DOHH2 (cell line): ENCODE results near the gene DBT.

Experiments used
- H3F3A ChIP-seq: fragments of 200-600 bp; sonication (generic), shearing (Covaris generic); 2 replicates; pipeline ENCODE4 v1.6.0; 2016; ENCODE audit warnings: antibody characterized with exemption, mild to moderate bottlenecking; ENCODE audit not compliant: control insufficient read depth, insufficient read depth
- H3K27ac ChIP-seq: fragments of 200-600 bp; sonication (generic); 2 replicates; pipeline ENCODE4 v1.5.1; 2014; ENCODE audit warnings: low read depth, mild to moderate bottlenecking, low read length, moderate library complexity
- H3K27me3 ChIP-seq: fragments of 200-600 bp; sonication (generic); 2 replicates; pipeline ENCODE4 v1.6.1; 2014; ENCODE audit warnings: mild to moderate bottlenecking, low read length, mixed read lengths; ENCODE audit not compliant: control insufficient read depth
- H3K36me3 ChIP-seq: fragments of 200-600 bp; sonication (generic); 2 replicates; pipeline ENCODE4 v1.6.1; 2014; ENCODE audit warnings: mild to moderate bottlenecking, low read length, moderate library complexity, mixed read lengths; ENCODE audit not compliant: control insufficient read depth
- H3K4me1 ChIP-seq: fragments of 200-600 bp; sonication (generic); 2 replicates; pipeline ENCODE4 v1.6.1; 2014; ENCODE audit warnings: mild to moderate bottlenecking, low read length, mixed read lengths; ENCODE audit not compliant: control insufficient read depth
- H3K4me2 ChIP-seq: fragments of 200-600 bp; sonication (generic); 2 replicates; pipeline ENCODE4 v1.6.0; 2014; ENCODE audit warnings: mild to moderate bottlenecking, low read length, moderate library complexity
- H3K4me3 ChIP-seq: fragments of 200-600 bp; sonication (generic); 2 replicates; pipeline ENCODE4 v1.5.1; 2014; ENCODE audit warnings: mild to moderate bottlenecking, low read length, mixed read lengths
- H3K79me2 ChIP-seq: fragments of 200-600 bp; sonication (generic); 2 replicates; pipeline ENCODE4 v1.6.1; 2014; ENCODE audit warnings: mild to moderate bottlenecking, low read length, mixed read lengths; ENCODE audit not compliant: control insufficient read depth
- H3K9me2 ChIP-seq: fragments of 200-600 bp; sonication (generic); replicated peaks from 2 replicates; pipeline ENCODE4 v1.6.1; 2014; ENCODE audit warnings: mild to moderate bottlenecking, low read length, mixed read lengths; ENCODE audit not compliant: control insufficient read depth
- H3K9me3 ChIP-seq: fragments of 200-600 bp; sonication (generic); 2 replicates; pipeline ENCODE4 v1.6.1; 2014; ENCODE audit warnings: antibody characterized with exemption, low read length, mixed read lengths; ENCODE audit not compliant: control insufficient read depth, insufficient read depth
- H4K20me1 ChIP-seq: fragments of 200-600 bp; sonication (generic); 2 replicates; pipeline ENCODE4 v1.6.0; 2014; ENCODE audit warnings: low read depth, mild to moderate bottlenecking, antibody characterized with exemption, low read length, moderate library complexity; ENCODE audit not compliant: control insufficient read depth, insufficient read depth
- EZH2phosphoT487 ChIP-seq: fragments of 200-600 bp; sonication (generic); IDR thresholded peaks from 2 replicates; pipeline ENCODE4 v1.6.1; 2017; ENCODE audit warnings: borderline replicate concordance, mild to moderate bottlenecking, antibody characterized with exemption, low read length, moderate library complexity, mixed read lengths
- TF ChIP-seq, protein P1 (sequence below): fragments of 200-600 bp; sonication (generic); IDR thresholded peaks from one replicate; pipeline ENCODE4 v1.5.1; 2014; ENCODE audit warnings: antibody characterized with exemption, mild to moderate bottlenecking, low read depth, low read length; ENCODE audit not compliant: poor library complexity, severe bottlenecking

DBT gene

DNA sequence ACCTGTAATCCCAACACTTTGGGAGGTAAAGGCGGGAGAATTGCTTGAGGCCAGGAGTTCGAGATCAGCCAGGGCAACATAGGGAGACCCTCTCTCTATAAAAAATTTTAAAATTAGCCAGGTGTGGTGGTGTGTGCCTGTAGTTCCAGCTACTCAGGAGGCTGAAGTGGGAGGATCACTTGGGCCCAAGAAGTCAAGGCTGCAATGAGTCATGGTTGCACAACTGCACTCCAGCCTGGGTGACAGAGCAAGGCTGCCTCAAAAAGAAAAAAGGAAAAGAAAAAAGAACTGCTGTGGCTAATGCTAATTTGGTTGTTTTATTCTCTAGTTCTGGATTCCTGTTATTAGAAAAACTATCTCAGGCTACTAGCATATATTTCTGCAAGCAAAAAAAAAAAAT lies 29.8 kb downstream of the DBT start:
- H3K27ac ChIP-seq: no peak overlapping the region
- no peak overlapping the region for H3K4me2 ChIP-seq
- H3K9me2 ChIP-seq: no peaks in the 10 kb centered on the region
- H4K20me1 ChIP-seq: no peaks in the 10 kb centered on the region
- no peak overlapping the region for H3K4me3 ChIP-seq
- no peaks in the 10 kb centered on the region for H3F3A ChIP-seq
- peaks cover 19% of the 10 kb centered on the region for H3K36me3 ChIP-seq
- no peaks in the 10 kb centered on the region for H3K79me2 ChIP-seq
- no peaks in the 10 kb centered on the region for H3K9me3 ChIP-seq
- no peak for TF ChIP-seq EZH2phosphoT487
- TF ChIP-seq, protein P1, sequence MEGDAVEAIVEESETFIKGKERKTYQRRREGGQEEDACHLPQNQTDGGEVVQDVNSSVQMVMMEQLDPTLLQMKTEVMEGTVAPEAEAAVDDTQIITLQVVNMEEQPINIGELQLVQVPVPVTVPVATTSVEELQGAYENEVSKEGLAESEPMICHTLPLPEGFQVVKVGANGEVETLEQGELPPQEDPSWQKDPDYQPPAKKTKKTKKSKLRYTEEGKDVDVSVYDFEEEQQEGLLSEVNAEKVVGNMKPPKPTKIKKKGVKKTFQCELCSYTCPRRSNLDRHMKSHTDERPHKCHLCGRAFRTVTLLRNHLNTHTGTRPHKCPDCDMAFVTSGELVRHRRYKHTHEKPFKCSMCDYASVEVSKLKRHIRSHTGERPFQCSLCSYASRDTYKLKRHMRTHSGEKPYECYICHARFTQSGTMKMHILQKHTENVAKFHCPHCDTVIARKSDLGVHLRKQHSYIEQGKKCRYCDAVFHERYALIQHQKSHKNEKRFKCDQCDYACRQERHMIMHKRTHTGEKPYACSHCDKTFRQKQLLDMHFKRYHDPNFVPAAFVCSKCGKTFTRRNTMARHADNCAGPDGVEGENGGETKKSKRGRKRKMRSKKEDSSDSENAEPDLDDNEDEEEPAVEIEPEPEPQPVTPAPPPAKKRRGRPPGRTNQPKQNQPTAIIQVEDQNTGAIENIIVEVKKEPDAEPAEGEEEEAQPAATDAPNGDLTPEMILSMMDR: no peak
- H3K27me3 ChIP-seq: no peaks in the 10 kb centered on the region
- no peaks in the 10 kb centered on the region for H3K4me1 ChIP-seq

GRCh38 chr1:100219457-100219856 lies 30.2 kb downstream of the DBT start:
- Histone ChIP-seq H3K4me3 (no peak overlapping the region), H3K9me2 (no peaks in the 10 kb centered on the region), H3F3A (no peaks in the 10 kb centered on the region), H3K36me3 (peaks cover 23% of the 10 kb centered on the region), H3K4me2 (no peak overlapping the region), H3K79me2 (no peaks in the 10 kb centered on the region), H3K4me1 (no peaks in the 10 kb centered on the region), H3K9me3 (no peaks in the 10 kb centered on the region), H3K27ac (no peak overlapping the region), H3K27me3 (no peaks in the 10 kb centered on the region), H4K20me1 (no peaks in the 10 kb centered on the region)
- TF ChIP-seq, protein P1: no peak
- TF ChIP-seq EZH2phosphoT487: no peak

GRCh38 chr1:100217834-100218233 lies 31.8 kb downstream of the DBT start:
- Histone ChIP-seq H3K4me1 (no peaks in the 10 kb centered on the region), H3K79me2 (no peaks in the 10 kb centered on the region), H4K20me1 (no peaks in the 10 kb centered on the region), H3K27ac (no peak overlapping the region), H3K4me3 (no peak overlapping the region), H3K9me2 (no peaks in the 10 kb centered on the region), H3F3A (no peaks in the 10 kb centered on the region), H3K36me3 (peaks cover 33% of the 10 kb centered on the region), H3K27me3 (no peaks in the 10 kb centered on the region), H3K4me2 (no peak overlapping the region), H3K9me3 (no peaks in the 10 kb centered on the region)
- TF ChIP-seq EZH2phosphoT487: no peak
- TF ChIP-seq, protein P1: no peak

GRCh38 chr1:100215101-100215500 lies 34.5 kb downstream of the DBT start:
- no peak overlapping the region for H3K4me3 ChIP-seq
- no peaks in the 10 kb centered on the region for H3F3A ChIP-seq
- H3K9me2 ChIP-seq: no peaks in the 10 kb centered on the region
- H3K79me2 ChIP-seq: no peaks in the 10 kb centered on the region
- TF ChIP-seq, protein P1: no peak
- no peak for TF ChIP-seq EZH2phosphoT487
- H3K27me3 ChIP-seq: no peaks in the 10 kb centered on the region
- H3K36me3 ChIP-seq: peaks cover 51% of the 10 kb centered on the region
- no peak overlapping the region for H3K27ac ChIP-seq
- no peaks in the 10 kb centered on the region for H4K20me1 ChIP-seq
- H3K4me1 ChIP-seq: no peaks in the 10 kb centered on the region
- H3K9me3 ChIP-seq: no peaks in the 10 kb centered on the region
- no peak overlapping the region for H3K4me2 ChIP-seq
